ENCODE results near the gene LRMDA.

DNA sequence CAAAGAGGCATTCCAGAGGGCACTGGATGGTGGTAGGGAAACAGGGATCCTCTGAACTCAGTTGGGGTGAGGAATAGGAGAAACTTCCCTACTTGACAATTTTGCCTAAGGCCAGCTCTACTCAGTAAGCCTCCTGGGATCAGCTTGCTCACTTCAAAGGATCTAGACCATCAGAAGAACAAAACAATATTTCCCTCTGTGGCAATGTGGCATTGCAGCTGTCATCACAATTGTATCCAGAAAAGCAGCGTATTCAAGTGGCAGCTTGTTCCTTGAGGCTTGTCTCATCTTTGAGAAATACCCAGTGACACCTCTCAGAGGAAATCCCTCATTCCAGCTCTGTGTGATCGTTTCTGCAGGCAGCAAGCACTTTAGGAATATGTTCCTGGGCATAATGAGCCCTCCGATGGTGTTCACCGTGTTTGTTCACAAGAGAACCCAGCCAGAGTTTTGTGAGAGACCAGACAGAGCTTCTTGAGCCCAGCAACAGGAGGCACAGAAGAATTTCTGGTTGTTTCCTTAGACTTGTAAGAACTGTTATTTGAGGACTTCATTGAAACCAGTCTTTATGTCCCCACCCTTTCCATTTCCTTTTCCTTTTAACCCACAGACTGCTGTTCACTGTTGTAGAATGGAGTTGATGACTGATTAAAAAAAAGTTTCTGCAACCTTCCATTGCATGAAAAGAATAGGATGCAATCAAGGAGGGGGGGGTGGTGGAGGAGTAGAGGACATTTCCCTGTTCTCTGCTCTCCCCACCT lies 747.3 kb downstream of the LRMDA start:
- no peak for TF ChIP-seq JUN (IDR thresholded peaks at IDR 0.05; ENCODE audit: borderline replicate concordance, insufficient read depth, insufficient read length, low read depth)
- no peak for TF ChIP-seq CTCF (IDR thresholded peaks at IDR 0.05; ENCODE audit: extremely low read depth in 1 of 2, insufficient read depth in 1 of 2, low read depth in 1 of 2, low read length in 2 of 2)
- no peak for TF ChIP-seq POLR2A (IDR thresholded peaks at IDR 0.05; ENCODE audit: low read depth, low read length)
- no peak for TF ChIP-seq EZH2 (IDR thresholded peaks at IDR 0.05; ENCODE audit: borderline replicate concordance, low read depth, low read length, severe bottlenecking)
- TF ChIP-seq, protein P1, sequence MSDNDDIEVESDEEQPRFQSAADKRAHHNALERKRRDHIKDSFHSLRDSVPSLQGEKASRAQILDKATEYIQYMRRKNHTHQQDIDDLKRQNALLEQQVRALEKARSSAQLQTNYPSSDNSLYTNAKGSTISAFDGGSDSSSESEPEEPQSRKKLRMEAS (IDR thresholded peaks at IDR 0.05; ENCODE audit: insufficient read depth, insufficient read length) = no peak
- TF ChIP-seq POLR2AphosphoS5 (IDR thresholded peaks at IDR 0.05; ENCODE audit: insufficient read depth, low read depth, low read length) = no peak
- TF ChIP-seq MYC (IDR thresholded peaks at IDR 0.05; ENCODE audit: low read depth, low read length) = no peak
- TF ChIP-seq GATA2 (IDR thresholded peaks at IDR 0.05; ENCODE audit: insufficient read depth, insufficient read length, low read depth, low read length) = no peak
- TF ChIP-seq FOS (IDR thresholded peaks at IDR 0.05; ENCODE audit: borderline replicate concordance, insufficient read depth, low read length) = no peak
